ENCODE data around the gene ST14.

GRCh38 chr11:130157840-130158239, 1.7 kb upstream of the ST14 start:
- no peak for TF ChIP-seq POLR2A (IDR thresholded peaks at IDR 0.05; ENCODE audit: low read depth, low read length)
- TF ChIP-seq CTCF (IDR thresholded peaks at IDR 0.05; ENCODE audit: extremely low read depth in 1 of 2, insufficient read depth in 1 of 2, low read depth in 1 of 2, low read length in 2 of 2) = no peak
- no peak for TF ChIP-seq EZH2 (IDR thresholded peaks at IDR 0.05; ENCODE audit: borderline replicate concordance, low read depth, low read length, severe bottlenecking)
- no peak for TF ChIP-seq FOS (IDR thresholded peaks at IDR 0.05; ENCODE audit: borderline replicate concordance, insufficient read depth, low read length)
- no peak for TF ChIP-seq JUN (IDR thresholded peaks at IDR 0.05; ENCODE audit: borderline replicate concordance, insufficient read depth, insufficient read length, low read depth)
- no peak for TF ChIP-seq POLR2AphosphoS5 (IDR thresholded peaks at IDR 0.05; ENCODE audit: insufficient read depth, low read depth, low read length)
- TF ChIP-seq MYC (IDR thresholded peaks at IDR 0.05; ENCODE audit: low read depth, low read length) = no peak
- TF ChIP-seq, protein P1, sequence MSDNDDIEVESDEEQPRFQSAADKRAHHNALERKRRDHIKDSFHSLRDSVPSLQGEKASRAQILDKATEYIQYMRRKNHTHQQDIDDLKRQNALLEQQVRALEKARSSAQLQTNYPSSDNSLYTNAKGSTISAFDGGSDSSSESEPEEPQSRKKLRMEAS (IDR thresholded peaks at IDR 0.05; ENCODE audit: insufficient read depth, insufficient read length) = no peak
